GM18502 (cell line): ENCODE results near the gene PTPRC.
"Not testable (repeated sequence)": the region's sequence is repeated elsewhere in the genome, so short reads cannot be mapped to it uniquely, and the experiment has no call there.

Source experiments
- ATAC-seq: cut with Tn5 transposase; IDR thresholded peaks from one replicate; pipeline ENCODE4 v1.9.1; 2021; ENCODE audit warnings: mild to moderate bottlenecking; ENCODE audit not compliant: unreplicated experiment, poor library complexity

Gene PTPRC

GRCh38 chr1:198638894-198639635 is at the start of gene PTPRC:
PTPRC (plus strand) TSS chr1:198639040; CDS start chr1:198639269, 229 bp downstream.
- peak; percentile 81 for ATAC-seq

GRCh38 chr1:198590454-198590853 is 48.4 kb upstream of the PTPRC start:
- ATAC-seq = no peak

- ATAC-seq = no peak
Measured at GRCh38 chr1:198595765-198596164, 43.1 kb upstream of the PTPRC start.

GRCh38 chr1:198597690-198598430 is 41.0 kb upstream of the PTPRC start:
- peak; percentile 34 for ATAC-seq

GRCh38 chr1:198598796-198599321 is 40.0 kb upstream of the PTPRC start:
- peak; percentile 81 for ATAC-seq

- ATAC-seq = no peak
Measured at GRCh38 chr1:198599749-198600148, 39.1 kb upstream of the PTPRC start.

GRCh38 chr1:198600906-198601305 is 37.9 kb upstream of the PTPRC start:
- ATAC-seq = no peak

- ATAC-seq = not testable (repeated sequence)
Measured at GRCh38 chr1:198601310-198601709, 37.5 kb upstream of the PTPRC start.

- ATAC-seq = no peak
Measured at GRCh38 chr1:198601936-198602889, 36.6 kb upstream of the PTPRC start.

- ATAC-seq = no peak
Measured at GRCh38 chr1:198604975-198605374, 33.9 kb upstream of the PTPRC start.

- ATAC-seq = no peak
Measured at GRCh38 chr1:198605406-198605805, 33.4 kb upstream of the PTPRC start.

- ATAC-seq = no peak
Measured at GRCh38 chr1:198606020-198606438, 32.8 kb upstream of the PTPRC start.

- ATAC-seq = no peak
Measured at GRCh38 chr1:198607714-198608113, 31.1 kb upstream of the PTPRC start.

- no peak for ATAC-seq
Measured at GRCh38 chr1:198610362-198610761, 28.5 kb upstream of the PTPRC start.

GRCh38 chr1:198611219-198611618 is 27.6 kb upstream of the PTPRC start:
- no peak for ATAC-seq

- ATAC-seq = peak; percentile 48
Measured at GRCh38 chr1:198612471-198613260, 26.2 kb upstream of the PTPRC start.

GRCh38 chr1:198617406-198617805 is 21.4 kb upstream of the PTPRC start:
- ATAC-seq = no peak

- no peak for ATAC-seq
Measured at GRCh38 chr1:198619375-198620140, 19.3 kb upstream of the PTPRC start.

GRCh38 chr1:198620218-198620617 is 18.6 kb upstream of the PTPRC start:
- ATAC-seq = no peak
